Tibial nerve (tissue), 4 donors: ENCODE measurements around the gene MSRB3.

Experiments used
- CTCF ChIP-seq, 5 experiments: fragments of 200-600 bp in 3 of 5; fragments of 450-650 bp in 2 of 5; sonication (generic) in 3 of 5; IDR thresholded peaks; one replicate each; pipeline ENCODE4 v1.5.1; 2016 to 2019; ENCODE audit warnings: antibody characterized with exemption in 5 of 5, mild to moderate bottlenecking in 3 of 5, moderate library complexity in 2 of 5
- EP300 ChIP-seq, 2 donors: sonication (generic); formaldehyde crosslinking; IDR thresholded peaks; one replicate each; pipeline ENCODE4 v1.6.1; 2017; ENCODE audit warnings: antibody characterized with exemption in 2 of 2, mild to moderate bottlenecking in 1 of 2
- POLR2A ChIP-seq, 2 donors: fragments of 450-650 bp; IDR thresholded peaks; one replicate each; pipeline ENCODE4 v1.6.1; 2017; ENCODE audit warnings: antibody characterized with exemption in 2 of 2, mild to moderate bottlenecking in 2 of 2, moderate library complexity in 2 of 2

GRCh38 chr12:65504417-65504816 is 225.9 kb downstream of the MSRB3 start:
- TF ChIP-seq CTCF (IDR thresholded peaks at IDR 0.05), result no peak
- no peak for TF ChIP-seq EP300 (IDR thresholded peaks at IDR 0.05)
- TF ChIP-seq POLR2A (IDR thresholded peaks at IDR 0.05), result no peak
